ENCODE data around the gene ZMYND8. TPM values are rescaled to one million over a fixed set of nuclear protein-coding genes. Genes with fewer than 3 reads are reported as not detected.

The ZMYND8 gene
- total and polyA plus RNA-seq, 2 of the 8 experiments (the other 6 are each of a cell fraction or from before 2014, with no cell fraction given): 50.5 to 163 TPM

DNA sequence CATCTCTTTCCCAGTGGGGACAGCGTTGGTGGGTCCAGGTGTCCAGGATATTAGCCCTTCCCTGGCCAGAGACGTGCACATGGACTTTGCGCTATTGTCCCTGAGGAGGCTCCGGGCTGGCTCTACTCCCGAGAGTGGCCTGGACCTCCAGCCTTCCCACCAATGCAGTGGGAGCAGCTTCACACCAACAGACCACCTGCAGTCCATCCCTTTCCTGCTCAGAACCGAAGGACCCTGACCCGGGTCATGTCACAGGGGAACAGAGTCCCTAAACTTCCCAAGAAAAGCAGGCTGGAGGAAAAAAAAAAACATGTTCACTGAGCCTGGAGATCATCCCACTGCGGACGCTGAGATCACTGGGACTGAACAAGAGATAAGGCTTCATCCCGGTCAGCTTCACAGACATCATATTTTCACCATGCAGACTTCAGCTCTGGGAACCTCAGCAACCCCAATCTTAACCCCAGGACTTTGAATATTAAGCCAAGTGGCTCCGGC, 18.3 kb downstream of the ZMYND8 start:
- no peaks in the 10 kb centered on the region for H3K9me3 ChIP-seq (ENCODE audit: insufficient read depth in 2 of 2, low read depth in 1 of 2, low read length in 1 of 2)
- H3K14ac ChIP-seq (ENCODE audit: insufficient read length): no peak overlapping the region
- no peak overlapping the region for H2BK20ac ChIP-seq (ENCODE audit: low read length)
- peak overlapping the region; percentile 8 for H4K8ac ChIP-seq (ENCODE audit: extremely low read depth, insufficient read depth, low read length)
- no peak overlapping the region for H2AFZ ChIP-seq (ENCODE audit: low read length)
- peaks cover 5 to 23% (median 14%) of the 10 kb centered on the region in 4 experiments; a peak in 6 of 7 replicates for H3K4me1 ChIP-seq (replicated peaks in 1 of 4; ENCODE audit: control insufficient read depth in 3 of 4, insufficient read depth in 4 of 4, low read length in 3 of 4)
- H3K36me3 ChIP-seq (ENCODE audit: control insufficient read depth in 2 of 4, insufficient read depth in 4 of 4, low read length in 3 of 4): peaks cover 0 to 20% (median under 1%) of the 10 kb centered on the region in 4 experiments; a peak in 2 of 8 replicates
- WGBS, 2 experiments (ENCODE audit: extremely low coverage in 1 of 2, insufficient coverage in 1 of 2, insufficient read length in 1 of 2, insufficient replicate concordance in 2 of 2, low coverage in 1 of 2, low lambda C conversion rate in 2 of 2, missing lambda C conversion rate in 1 of 2): 96% methylated on average over 11 of the region's 11 CpGs; no CpG with 5 or more reads in 1 of the 2 experiments
- ChIA-PET POLR2A (ENCODE audit: partially characterized antibody) (interaction anchor here (0.7 to 42.1 kb wide), 8 partner anchors 10 to 41 kb away, joined by 3 to 1191 read pairs (median 6); partner anchors contain the start of gene ZMYND8), CTCF (ENCODE audit: partially characterized antibody) (interaction anchor here (0.6 to 1.2 kb wide), 5 partner anchors 9 to 338 kb away, joined by 3 to 6 read pairs (median 5); partner anchors contain the start of gene ZMYND8)
- no peak for FAIRE-seq
- H3K56ac ChIP-seq (replicated peaks; ENCODE audit: insufficient read length, low read depth, low read length): no peak overlapping the region
- H2AK5ac ChIP-seq (ENCODE audit: low read depth, low read length): no peak overlapping the region
- H3K4me3 ChIP-seq (ENCODE audit: extremely low read depth in 1 of 4, insufficient read depth in 2 of 4, low read depth in 3 of 4, low read length in 4 of 4): no peak overlapping the region
- no peak overlapping the region for H3K23ac ChIP-seq (ENCODE audit: insufficient read length)
- H3K18ac ChIP-seq (ENCODE audit: extremely low read depth, low read length): peak overlapping the region; percentile 25; the same call in 1 of the 2 replicates
- TF ChIP-seq SP2 (IDR thresholded peaks at IDR 0.05; ENCODE audit: low read length) (no peak), HDAC2 (IDR thresholded peaks at IDR 0.05; ENCODE audit: borderline replicate concordance in 1 of 2, low read depth in 2 of 2, low read length in 2 of 2) (no peak), CEBPB (IDR thresholded peaks at IDR 0.05; ENCODE audit: low read depth, low read length) (no peak), CREB1 (IDR thresholded peaks at IDR 0.05) (no peak), EGR1 (IDR thresholded peaks at IDR 0.05; ENCODE audit: borderline replicate concordance, low read depth, low read length) (no peak), BRCA1 (IDR thresholded peaks at IDR 0.05; ENCODE audit: low read depth, low read length) (no peak), RFX5 (IDR thresholded peaks at IDR 0.05; ENCODE audit: borderline replicate concordance, low read depth, low read length) (no peak), BCL11A (IDR thresholded peaks at IDR 0.05; ENCODE audit: low read depth in 2 of 2, low read length in 2 of 2) (no peak)
- TF ChIP-seq, protein P1, sequence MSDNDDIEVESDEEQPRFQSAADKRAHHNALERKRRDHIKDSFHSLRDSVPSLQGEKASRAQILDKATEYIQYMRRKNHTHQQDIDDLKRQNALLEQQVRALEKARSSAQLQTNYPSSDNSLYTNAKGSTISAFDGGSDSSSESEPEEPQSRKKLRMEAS (IDR thresholded peaks at IDR 0.05): no peak
- no peak overlapping the region for H4K91ac ChIP-seq (replicated peaks; ENCODE audit: insufficient read length, low read length)
- DNase-seq (ENCODE audit: low read depth in 1 of 2, low spot score in 2 of 2): no peak
- H3K4ac ChIP-seq (replicated peaks; ENCODE audit: insufficient read length, low read depth, low read length): no peak overlapping the region
- peak overlapping the region; percentile 24; the same call in 1 of the 2 replicates for H3K27ac ChIP-seq (ENCODE audit: low read depth, low read length)
- H3K79me2 ChIP-seq (ENCODE audit: control insufficient read depth in 1 of 2, insufficient read depth in 2 of 2, low read length in 2 of 2): peaks cover 51 to 97% of the 10 kb centered on the region in 2 experiments
- H4K5ac ChIP-seq (ENCODE audit: insufficient read length, low read depth, low read length): peak overlapping the region; percentile 12
- H3K23me2 ChIP-seq (ENCODE audit: low read depth, low read length): no peaks in the 10 kb centered on the region
- no peaks in the 10 kb centered on the region for H3K27me3 ChIP-seq (replicated peaks in 1 of 4; ENCODE audit: control insufficient read depth in 3 of 4, extremely low read depth in 1 of 4, insufficient read depth in 3 of 4, low read length in 3 of 4)
- H2BK12ac ChIP-seq (ENCODE audit: low read depth, low read length): no peak overlapping the region
- H4K20me1 ChIP-seq (replicated peaks in 1 of 2; ENCODE audit: control insufficient read depth in 1 of 2, insufficient read depth in 2 of 2, low read length in 2 of 2): peaks cover 11 to 34% of the 10 kb centered on the region in 2 experiments
- H2BK120ac ChIP-seq (replicated peaks; ENCODE audit: low read depth, low read length): no peak overlapping the region
- peaks cover 11% of the 10 kb centered on the region for H3K79me1 ChIP-seq (ENCODE audit: low read depth, low read length)
- peak overlapping the region in 1 of 4 experiments; percentile 10; a peak in 1 of 7 replicates for H3K9ac ChIP-seq (replicated peaks in 1 of 4; ENCODE audit: extremely low read depth in 1 of 4, low read depth in 3 of 4, low read length in 3 of 4)
- H3K4me2 ChIP-seq (ENCODE audit: insufficient read depth in 1 of 2, low read depth in 2 of 2, low read length in 2 of 2): no peak overlapping the region
- H2BK15ac ChIP-seq (ENCODE audit: low read length): no peak overlapping the region
- H2BK5ac ChIP-seq (ENCODE audit: low read depth, low read length): peak overlapping the region; percentile 52; the same call in 1 of the 2 replicates

Measured in H1 (cell line).